NCI-H2227 treated with DMSO at 0.1 percent for 48 hours (cell line): ENCODE data around the gene PAFAH1B2.

Experiments
- DNase-seq: peaks from one replicate; lab custom pipeline; 2025; lab: John Stamatoyannopoulos, UW

Gene PAFAH1B2

GRCh38 chr11:117188620-117189081 lies 44.6 kb downstream of the PAFAH1B2 start:
- DNase-seq: no peak

DNA sequence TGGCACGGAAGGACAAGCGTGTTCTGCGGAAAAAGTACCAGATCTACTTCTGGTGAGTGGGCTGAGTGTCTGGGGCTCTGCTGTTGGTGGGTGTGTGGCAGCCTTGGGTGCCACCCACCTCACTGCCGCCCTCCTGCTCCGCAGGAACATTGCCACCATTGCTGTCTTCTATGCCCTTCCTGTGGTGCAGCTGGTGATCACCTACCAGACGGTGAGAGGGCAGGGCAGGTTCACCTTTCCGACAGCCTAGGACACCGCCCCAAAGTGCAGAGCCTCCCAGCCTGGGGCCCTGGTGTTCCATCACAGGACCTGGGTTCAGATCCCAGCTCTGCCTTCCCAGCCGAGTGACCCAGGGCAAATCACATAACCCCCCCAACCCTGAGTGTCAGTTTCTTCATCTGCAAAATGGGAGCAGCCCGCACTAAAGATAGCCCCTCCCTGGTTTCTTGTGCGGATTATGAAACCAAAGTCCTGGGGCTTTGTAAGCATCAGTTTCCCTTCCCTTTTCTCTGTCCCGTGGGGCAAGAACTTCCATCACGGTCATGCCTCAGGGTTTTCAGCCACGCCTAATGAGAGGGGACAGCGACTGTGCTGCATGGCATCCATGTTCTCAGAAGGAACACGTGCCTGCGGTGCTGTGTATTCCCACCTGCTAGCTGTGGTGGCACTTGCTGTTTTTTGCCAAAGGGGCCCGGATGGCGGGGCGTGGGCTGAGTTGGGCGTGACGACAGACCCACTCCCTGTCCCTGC lies 45.3 kb downstream of the PAFAH1B2 start:
- no peak for DNase-seq

GRCh38 chr11:117189941-117190544 lies 46.0 kb downstream of the PAFAH1B2 start:
- no peak for DNase-seq

DNA sequence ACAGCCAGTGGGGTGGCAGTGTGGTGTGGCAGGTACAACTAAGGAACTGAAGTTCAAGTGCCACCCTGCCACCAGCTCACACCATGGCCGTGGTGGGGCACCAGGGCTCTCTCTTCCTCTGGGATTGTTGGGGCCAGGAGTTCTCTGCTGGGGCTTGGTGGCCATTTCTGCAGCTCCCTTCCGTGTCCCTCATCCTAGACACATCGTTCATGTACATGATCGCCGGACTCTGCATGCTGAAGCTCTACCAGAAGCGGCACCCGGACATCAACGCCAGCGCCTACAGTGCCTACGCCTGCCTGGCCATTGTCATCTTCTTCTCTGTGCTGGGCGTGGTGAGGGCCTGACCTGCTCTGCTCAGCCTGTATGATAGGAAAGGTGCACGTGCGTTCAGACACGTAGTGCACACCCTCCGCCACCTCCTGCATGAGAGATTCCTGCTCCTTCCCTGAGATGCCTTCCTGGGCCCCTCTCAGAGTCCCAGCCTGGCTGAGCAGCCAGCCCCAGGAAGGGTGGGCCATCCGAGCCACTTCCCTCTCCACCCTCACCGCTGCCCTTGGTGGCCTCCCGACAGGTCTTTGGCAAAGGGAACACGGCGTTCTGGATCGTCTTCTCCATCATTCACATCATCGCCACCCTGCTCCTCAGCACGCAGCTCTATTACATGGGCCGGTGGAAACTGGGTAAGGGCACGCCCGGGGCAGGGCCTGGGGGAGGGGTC lies 47.8 kb downstream of the PAFAH1B2 start:
- no peak for DNase-seq

GRCh38 chr11:117192401-117192875 lies 48.4 kb downstream of the PAFAH1B2 start:
- no peak for DNase-seq

- DNase-seq: no peak
Observed at GRCh38 chr11:117193130-117194020, 49.3 kb downstream of the PAFAH1B2 start.

DNA sequence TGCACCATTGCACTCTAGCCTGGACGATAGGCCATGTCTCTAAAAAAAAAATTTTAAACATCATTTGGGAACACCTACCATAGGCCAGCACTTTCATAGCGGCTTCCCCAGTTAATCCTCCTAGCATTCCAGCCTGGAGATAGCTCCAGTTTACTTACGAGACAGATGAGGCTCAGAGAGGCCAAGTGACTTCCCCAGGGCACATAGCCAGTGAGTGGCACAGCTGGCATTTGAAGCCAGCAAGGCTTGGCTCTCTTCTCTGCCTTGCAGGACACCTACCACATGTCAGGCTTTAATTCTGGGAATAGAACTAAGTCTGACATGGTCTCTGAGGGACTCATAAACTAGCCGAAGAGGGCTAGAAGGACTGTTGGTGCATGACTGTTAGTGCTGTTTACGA lies 50.2 kb downstream of the PAFAH1B2 start:
- DNase-seq: no peak

GRCh38 chr11:117195258-117195657 lies 51.2 kb downstream of the PAFAH1B2 start:
- no peak for DNase-seq

- no peak for DNase-seq
Observed at GRCh38 chr11:117195761-117196160, 51.7 kb downstream of the PAFAH1B2 start.

GRCh38 chr11:117197006-117197405 lies 52.9 kb downstream of the PAFAH1B2 start:
- no peak for DNase-seq

GRCh38 chr11:117197516-117198456 lies 53.7 kb downstream of the PAFAH1B2 start:
- no peak for DNase-seq

- no peak for DNase-seq
Observed at GRCh38 chr11:117198613-117199012, 54.5 kb downstream of the PAFAH1B2 start.

DNA sequence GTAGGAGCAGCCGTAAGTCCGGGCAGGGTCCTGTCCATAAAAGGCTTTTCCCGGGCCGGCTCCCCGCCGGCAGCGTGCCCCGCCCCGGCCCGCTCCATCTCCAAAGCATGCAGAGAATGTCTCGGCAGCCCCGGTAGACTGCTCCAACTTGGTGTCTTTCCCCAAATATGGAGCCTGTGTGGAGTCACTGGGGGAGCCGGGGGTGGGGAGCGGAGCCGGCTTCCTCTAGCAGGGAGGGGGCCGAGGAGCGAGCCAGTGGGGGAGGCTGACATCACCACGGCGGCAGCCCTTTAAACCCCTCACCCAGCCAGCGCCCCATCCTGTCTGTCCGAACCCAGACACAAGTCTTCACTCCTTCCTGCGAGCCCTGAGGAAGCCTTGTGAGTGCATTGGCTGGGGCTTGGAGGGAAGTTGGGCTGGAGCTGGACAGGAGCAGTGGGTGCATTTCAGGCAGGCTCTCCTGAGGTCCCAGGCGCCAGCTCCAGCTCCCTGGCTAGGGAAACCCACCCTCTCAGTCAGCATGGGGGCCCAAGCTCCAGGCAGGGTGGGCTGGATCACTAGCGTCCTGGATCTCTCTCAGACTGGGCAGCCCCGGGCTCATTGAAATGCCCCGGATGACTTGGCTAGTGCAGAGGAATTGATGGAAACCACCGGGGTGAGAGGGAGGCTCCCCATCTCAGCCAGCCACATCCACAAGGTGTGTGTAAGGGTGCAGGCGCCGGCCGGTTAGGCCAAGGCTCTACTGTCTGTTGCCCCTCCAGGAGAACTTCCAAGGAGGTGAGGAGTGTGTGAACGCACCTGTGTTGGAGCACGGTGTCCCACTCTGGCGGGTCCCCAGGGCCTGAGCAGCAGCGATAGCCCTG lies 55.2 kb downstream of the PAFAH1B2 start, which contains the start of gene TAGLN:
TAGLN (plus strand) TSS at position 318 of the 863 bp plus-strand sequence. CDS start 3,644 bp downstream, outside the sequence.
- no peak for DNase-seq

DNA sequence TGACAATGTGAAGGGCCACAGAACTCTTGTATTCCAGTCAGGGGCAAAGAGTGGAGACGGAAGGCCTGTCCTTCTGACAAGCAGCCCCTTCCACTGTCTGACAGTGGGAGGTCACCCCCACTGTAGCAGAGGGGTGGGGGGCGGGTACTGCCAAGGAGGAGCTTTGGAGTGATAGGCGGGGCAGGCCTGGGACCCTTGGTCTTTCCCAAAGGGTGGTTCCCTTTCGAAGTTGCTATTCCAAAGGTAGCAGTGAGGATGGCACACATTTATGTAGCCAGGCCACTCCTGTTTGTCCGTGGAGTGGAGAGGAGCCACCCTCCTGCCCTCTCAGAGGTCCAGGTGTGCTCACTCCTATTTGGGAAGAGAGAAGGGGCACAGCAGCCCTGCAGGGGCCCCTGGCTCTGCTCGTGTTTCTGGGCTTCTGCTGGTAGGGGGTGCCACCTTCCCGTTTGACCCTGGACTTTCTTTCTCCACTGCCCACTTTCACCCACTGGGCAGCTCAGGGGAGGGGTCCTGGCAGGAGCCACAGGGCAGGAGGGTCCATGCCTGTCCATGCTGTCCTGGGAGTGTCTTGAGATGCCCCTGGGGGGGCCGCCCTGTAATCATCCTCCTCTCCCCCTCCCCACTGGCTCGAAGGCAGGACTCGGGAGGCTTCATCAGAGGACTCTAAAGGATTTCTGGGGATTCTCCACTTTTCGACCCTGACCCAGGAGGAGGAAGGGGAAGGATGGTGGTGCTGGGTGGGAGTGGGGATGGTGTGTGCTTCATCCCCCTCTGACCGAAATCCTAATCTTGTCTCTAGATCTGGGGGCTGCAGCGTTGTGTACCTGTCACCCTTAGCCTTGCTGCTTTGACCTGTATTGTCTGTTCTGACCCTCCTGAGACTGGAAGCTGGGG lies 56.1 kb downstream of the PAFAH1B2 start:
- no peak for DNase-seq

- no peak for DNase-seq
Observed at GRCh38 chr11:117200813-117201657, 56.9 kb downstream of the PAFAH1B2 start.

DNA sequence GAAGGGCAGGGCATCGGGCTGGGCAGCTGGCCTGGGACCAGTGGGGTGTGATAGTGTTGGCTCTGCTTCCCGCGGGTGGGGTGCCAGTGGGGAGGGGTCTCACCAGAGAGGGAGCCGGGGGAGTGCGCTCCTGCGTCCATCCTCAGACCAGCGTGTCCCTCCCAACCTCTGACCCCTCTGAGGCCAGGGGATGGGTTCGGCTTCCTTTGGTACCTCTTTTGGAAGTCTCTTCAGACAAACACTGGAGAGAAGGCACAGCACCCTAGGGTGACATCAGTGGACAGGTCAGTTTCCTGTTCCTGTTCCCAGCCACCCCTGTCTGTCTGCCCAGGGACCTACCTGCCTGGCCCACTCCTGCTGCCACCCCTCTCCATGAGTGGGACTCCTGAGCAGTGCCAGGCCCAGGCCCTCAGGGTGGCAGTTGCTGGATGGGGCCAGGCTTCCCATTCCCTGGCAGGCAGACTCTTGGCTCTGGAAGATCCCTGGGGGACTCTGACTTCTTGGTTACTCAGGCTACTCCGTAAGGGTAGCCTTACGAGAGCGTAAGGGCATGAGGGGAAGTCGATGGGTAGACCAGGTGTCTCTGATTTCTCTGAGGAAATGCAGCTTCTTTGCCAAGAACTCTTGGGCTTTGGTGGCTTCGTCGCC lies 57.7 kb downstream of the PAFAH1B2 start:
- no peak for DNase-seq
